Dedifferentiated amniotic fluid mesenchymal stem cell (primary cell): ENCODE data around the gene PTAFR.

Source experiments
- DNase-seq: peaks from one replicate; pipeline ENCODE4 v3.0.0-alpha.2; 2016; ENCODE audit errors: extremely low spot score

The PTAFR gene

GRCh38 chr1:28178690-28179485 lies 2.4 kb upstream of the PTAFR start:
- no peak for DNase-seq

- DNase-seq: no peak
Measured at GRCh38 chr1:28175955-28176485, 470 bp downstream of the PTAFR start.

- DNase-seq: no peak
Measured at GRCh38 chr1:28173980-28174297, 2.6 kb downstream of the PTAFR start.

GRCh38 chr1:28173151-28173979 lies 3.1 kb downstream of the PTAFR start:
- DNase-seq: no peak

GRCh38 chr1:28172713-28173150 lies 3.8 kb downstream of the PTAFR start:
- no peak for DNase-seq

- DNase-seq: no peak
Measured at GRCh38 chr1:28171246-28171645, 5.2 kb downstream of the PTAFR start.

- no peak for DNase-seq
Measured at GRCh38 chr1:28170001-28170596, 6.4 kb downstream of the PTAFR start.

- DNase-seq: no peak
Measured at GRCh38 chr1:28163496-28164161, 12.9 kb downstream of the PTAFR start.

- no peak for DNase-seq
Measured at GRCh38 chr1:28162151-28162550, 14.3 kb downstream of the PTAFR start.

GRCh38 chr1:28161751-28162150 lies 14.7 kb downstream of the PTAFR start:
- no peak for DNase-seq

- peak; percentile 65 for DNase-seq
Measured at GRCh38 chr1:28160782-28161266, 15.7 kb downstream of the PTAFR start.

GRCh38 chr1:28159680-28160079 lies 16.8 kb downstream of the PTAFR start:
- DNase-seq: no peak

GRCh38 chr1:28159243-28159642 lies 17.2 kb downstream of the PTAFR start:
- DNase-seq: no peak

GRCh38 chr1:28157894-28158293 lies 18.6 kb downstream of the PTAFR start:
- no peak for DNase-seq

- no peak for DNase-seq
Measured at GRCh38 chr1:28156821-28157220, 19.7 kb downstream of the PTAFR start.

- DNase-seq: no peak
Measured at GRCh38 chr1:28155628-28156027, 20.9 kb downstream of the PTAFR start.

- no peak for DNase-seq
Measured at GRCh38 chr1:28154078-28154594, 22.4 kb downstream of the PTAFR start.

GRCh38 chr1:28150125-28150780 lies 26.2 kb downstream of the PTAFR start:
- DNase-seq: no peak

- DNase-seq: no peak
Measured at GRCh38 chr1:28148880-28149195, 27.7 kb downstream of the PTAFR start.

- no peak for DNase-seq
Measured at GRCh38 chr1:28147264-28148094, 29.0 kb downstream of the PTAFR start.
